Globus pallidus (tissue), 1 donor: ENCODE results near the gene GOLGA8S.
"Not testable (repeated sequence)": the region's sequence is repeated elsewhere in the genome, so short reads cannot be mapped to it uniquely, and the experiment has no call there.

Experiments used
- DNase-seq: peaks from one replicate; pipeline ENCODE4 v3.0.0-alpha.2; 2015; ENCODE audit warnings: low spot score

GOLGA8S gene

GRCh38 chr15:23354448-23354847 is at the start of gene GOLGA8S:
GOLGA8S (plus strand) TSS chr15:23354748; CDS start chr15:23354810, 62 bp downstream.
- not testable (repeated sequence) for DNase-seq

GRCh38 chr15:23304805-23305204 is 49.7 kb upstream of the GOLGA8S start:
- not testable (repeated sequence) for DNase-seq

GRCh38 chr15:23305921-23306320 is 48.6 kb upstream of the GOLGA8S start:
- DNase-seq: not testable (repeated sequence)

GRCh38 chr15:23311233-23311632 is 43.3 kb upstream of the GOLGA8S start:
- DNase-seq: not testable (repeated sequence)

GRCh38 chr15:23334096-23334495 is 20.5 kb upstream of the GOLGA8S start, which contains the start of gene GOLGA6L26:
GOLGA6L26 (minus strand) TSS chr15:23334196; CDS start chr15:23334135, 61 bp downstream.
- DNase-seq: not testable (repeated sequence)

GRCh38 chr15:23362622-23363021 is 8.1 kb downstream of the GOLGA8S start:
- not testable (repeated sequence) for DNase-seq

- DNase-seq: not testable (repeated sequence)
Observed at GRCh38 chr15:23364261-23364660, 9.7 kb downstream of the GOLGA8S start.

GRCh38 chr15:23370578-23370977 is 16.0 kb downstream of the GOLGA8S start:
- DNase-seq: no peak

GRCh38 chr15:23371134-23371533 is 16.6 kb downstream of the GOLGA8S start:
- not testable (repeated sequence) for DNase-seq

GRCh38 chr15:23371868-23372267 is 17.3 kb downstream of the GOLGA8S start:
- not testable (repeated sequence) for DNase-seq

GRCh38 chr15:23372284-23372683 is 17.7 kb downstream of the GOLGA8S start:
- DNase-seq: no peak

GRCh38 chr15:23372891-23373600 is 18.5 kb downstream of the GOLGA8S start:
- not testable (repeated sequence) for DNase-seq

- DNase-seq: not testable (repeated sequence)
Observed at GRCh38 chr15:23374226-23374625, 19.7 kb downstream of the GOLGA8S start.

- DNase-seq: not testable (repeated sequence)
Observed at GRCh38 chr15:23378946-23379345, 24.4 kb downstream of the GOLGA8S start.

- not testable (repeated sequence) for DNase-seq
Observed at GRCh38 chr15:23380700-23381099, 26.2 kb downstream of the GOLGA8S start.

- DNase-seq: not testable (repeated sequence)
Observed at GRCh38 chr15:23381192-23381591, 26.6 kb downstream of the GOLGA8S start.

GRCh38 chr15:23384371-23384770 is 29.8 kb downstream of the GOLGA8S start:
- no peak for DNase-seq

- no peak for DNase-seq
Observed at GRCh38 chr15:23385886-23386430, 31.4 kb downstream of the GOLGA8S start.

GRCh38 chr15:23387621-23388190 is 33.2 kb downstream of the GOLGA8S start:
- no peak for DNase-seq

- DNase-seq: no peak
Observed at GRCh38 chr15:23395030-23395692, 40.6 kb downstream of the GOLGA8S start.

- DNase-seq: no peak
Observed at GRCh38 chr15:23395832-23396231, 41.3 kb downstream of the GOLGA8S start.

GRCh38 chr15:23397779-23398178 is 43.2 kb downstream of the GOLGA8S start:
- no peak for DNase-seq
